HG02943 (cell line): ENCODE results near the gene MASP2.
A peak's percentile ranks its signal among the peaks of the same experiment; 100 is the strongest.
"Not testable (repeated sequence)": the region's sequence is repeated elsewhere in the genome, so short reads cannot be mapped to it uniquely, and the experiment has no call there.

ENCODE experiments used
- ATAC-seq: cut with Tn5 transposase; IDR thresholded peaks from one replicate; pipeline ENCODE4 v1.9.1; 2021; ENCODE audit warnings: mild to moderate bottlenecking, low read depth, moderate library complexity; ENCODE audit not compliant: unreplicated experiment

The MASP2 gene

DNA sequence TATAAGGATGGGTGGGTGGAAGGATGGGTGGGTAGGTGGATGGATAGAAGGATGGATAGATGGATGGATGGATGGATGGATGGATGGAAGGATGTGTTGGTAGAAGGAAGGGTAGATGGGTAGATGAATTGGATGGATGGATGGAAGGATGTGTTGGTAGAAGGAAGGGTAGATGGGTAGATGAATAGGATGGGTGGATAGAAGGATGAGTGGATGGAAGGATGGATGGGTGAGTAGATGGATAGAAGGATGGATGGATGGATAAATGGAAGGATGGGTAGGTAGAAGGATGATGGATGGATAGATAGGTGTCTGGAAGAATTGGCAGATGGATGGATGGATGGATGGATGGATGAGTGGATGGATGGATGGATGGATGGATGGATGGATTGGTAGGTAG is 6.0 kb downstream of the MASP2 start:
- no peak for ATAC-seq

DNA sequence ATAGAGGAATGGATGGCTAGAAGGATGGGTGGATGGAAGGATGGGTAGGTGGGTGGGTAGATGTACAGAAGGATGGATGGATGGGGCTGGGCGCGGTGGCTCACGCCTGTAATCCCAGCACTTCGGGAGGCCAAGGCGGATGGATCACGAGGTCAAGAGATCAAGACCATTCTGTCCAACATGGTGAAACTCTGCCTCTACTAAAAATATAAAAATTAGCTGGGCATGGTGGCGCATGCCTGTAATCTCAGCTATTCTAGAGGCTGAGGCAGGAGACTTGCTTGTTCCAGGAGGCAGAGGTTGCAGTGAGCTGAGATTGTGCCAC is 7.0 kb downstream of the MASP2 start:
- not testable (repeated sequence) for ATAC-seq

DNA sequence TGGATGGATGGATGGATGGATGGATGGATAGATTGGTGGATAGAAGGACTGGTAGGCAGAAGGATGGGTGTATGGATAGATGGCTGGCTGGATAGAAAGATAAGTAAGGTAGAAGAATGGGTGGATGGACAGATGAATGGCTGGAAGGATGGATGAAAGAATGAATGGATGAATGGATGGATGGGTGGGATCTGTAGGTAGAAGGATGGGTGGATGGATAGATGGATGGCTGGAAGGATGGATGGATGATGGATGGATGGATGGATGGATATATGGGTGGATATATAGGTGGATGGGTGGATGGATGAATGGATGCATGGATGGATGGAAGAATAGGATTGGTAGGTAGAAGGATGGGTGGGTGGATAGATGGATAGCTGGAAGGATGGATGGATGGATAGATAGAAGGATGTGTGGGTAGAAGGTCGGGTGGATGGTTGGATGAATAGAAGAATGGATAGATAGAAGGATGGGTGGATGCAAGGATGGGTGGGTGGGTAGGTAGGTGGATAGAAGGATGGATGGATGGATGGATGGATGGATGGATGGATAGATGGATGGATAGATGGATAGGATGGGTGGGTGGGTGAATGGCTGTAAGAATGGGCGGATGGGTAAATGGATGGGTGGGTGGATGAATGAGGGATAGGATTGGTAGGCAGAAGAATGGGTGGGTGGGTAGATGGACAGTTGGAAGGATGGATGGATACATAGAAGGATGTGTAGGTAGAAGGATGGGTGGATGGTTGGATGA is 7.5 kb downstream of the MASP2 start:
- ATAC-seq: no peak

- no peak for ATAC-seq
Observed at GRCh38 chr1:11037740-11038182, 9.3 kb downstream of the MASP2 start.

DNA sequence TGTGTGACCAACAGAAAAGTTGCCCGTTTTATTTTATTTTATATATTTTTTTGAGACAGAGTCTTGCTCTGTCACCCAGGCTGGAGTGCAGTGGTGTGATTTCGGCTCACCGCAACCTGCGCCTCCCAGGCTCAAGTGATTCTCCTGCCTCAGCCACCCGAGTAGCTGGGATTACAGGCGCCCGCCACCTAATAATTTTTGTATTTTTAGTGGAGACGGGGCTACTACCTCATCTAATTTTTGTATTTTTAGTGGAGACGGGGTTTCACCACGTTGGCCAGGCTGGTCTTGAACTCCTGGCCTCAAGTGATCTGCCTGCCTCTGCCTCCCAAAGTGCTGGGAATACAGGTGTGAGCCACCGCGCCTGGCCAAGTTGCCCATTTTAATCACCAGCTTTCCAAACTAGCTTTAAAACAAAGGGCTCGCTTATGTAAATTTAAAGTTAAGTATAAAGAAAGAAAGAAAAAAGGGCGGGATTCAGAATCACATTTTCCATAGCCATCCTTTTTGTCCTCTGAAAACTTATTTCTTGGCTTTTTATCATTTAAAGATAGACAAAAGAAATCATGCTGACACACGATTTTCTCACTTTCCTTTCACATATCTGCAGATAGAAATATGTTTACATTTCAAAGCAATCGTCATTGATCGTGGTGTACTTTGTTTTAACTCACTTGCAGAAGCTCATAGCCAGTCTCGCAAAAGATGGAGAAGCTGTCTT is 9.9 kb downstream of the MASP2 start:
- ATAC-seq: not testable (repeated sequence)

- no peak for ATAC-seq
Observed at GRCh38 chr1:11031624-11032262, 15.3 kb downstream of the MASP2 start.

GRCh38 chr1:11030865-11031264 is 16.2 kb downstream of the MASP2 start:
- no peak for ATAC-seq

GRCh38 chr1:11028018-11028417 is 19.0 kb downstream of the MASP2 start:
- ATAC-seq: no peak

- ATAC-seq: no peak
Observed at GRCh38 chr1:11027316-11027715, 19.7 kb downstream of the MASP2 start.

DNA sequence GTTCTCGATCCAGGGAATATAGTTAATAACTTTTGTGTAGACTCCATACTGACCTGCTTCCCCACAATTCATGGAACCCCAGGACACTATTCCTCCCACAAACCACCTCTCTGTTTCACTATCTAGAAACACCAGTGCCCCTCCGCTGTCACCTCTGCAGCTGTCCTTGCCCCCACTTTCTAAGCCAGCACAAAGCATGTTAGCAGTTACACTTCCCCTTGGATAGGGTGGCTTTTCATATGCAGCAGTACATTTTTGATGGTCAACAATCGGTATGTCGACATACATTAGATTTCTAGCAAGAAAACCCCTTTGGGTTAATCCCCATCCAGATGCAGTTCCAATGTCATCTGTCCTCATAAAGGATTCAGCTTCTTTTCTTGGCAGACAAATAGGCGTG is 20.1 kb downstream of the MASP2 start:
- ATAC-seq: no peak

DNA sequence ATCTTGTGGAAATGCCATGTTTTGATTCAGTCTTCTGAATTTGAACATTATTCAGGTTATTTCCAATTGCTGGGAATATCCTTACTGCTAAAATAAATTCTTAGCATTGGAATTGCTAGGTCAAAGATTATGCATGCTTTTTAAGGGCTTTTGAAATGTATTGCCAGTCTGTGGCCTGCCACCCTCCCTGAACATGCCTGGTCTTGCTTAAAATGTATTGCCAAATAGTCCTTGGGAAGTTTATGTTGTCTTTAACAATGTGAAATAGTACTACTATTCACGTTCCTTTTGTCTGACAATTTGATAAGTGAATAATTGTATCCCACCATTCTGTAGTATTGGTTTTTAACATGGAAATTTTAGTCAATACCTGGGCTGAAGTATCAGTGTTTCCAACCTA is 21.0 kb downstream of the MASP2 start:
- no peak for ATAC-seq

- no peak for ATAC-seq
Observed at GRCh38 chr1:11025618-11026017, 21.4 kb downstream of the MASP2 start.

DNA sequence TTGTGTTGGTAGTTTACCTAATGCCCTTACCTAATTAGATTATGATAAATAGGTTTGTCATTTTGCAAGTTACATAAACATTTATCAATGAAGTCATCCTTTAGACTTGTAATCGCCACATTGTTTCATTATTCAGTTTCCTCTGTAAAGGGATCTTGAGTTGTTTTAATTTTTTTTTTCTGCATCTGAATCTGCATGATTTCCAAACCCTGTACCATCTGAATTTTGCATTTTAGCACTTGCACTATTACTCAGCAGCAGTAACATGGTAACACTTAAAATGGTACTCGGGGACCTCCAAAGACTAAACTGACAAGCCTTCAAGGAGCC is 22.2 kb downstream of the MASP2 start:
- no peak for ATAC-seq

DNA sequence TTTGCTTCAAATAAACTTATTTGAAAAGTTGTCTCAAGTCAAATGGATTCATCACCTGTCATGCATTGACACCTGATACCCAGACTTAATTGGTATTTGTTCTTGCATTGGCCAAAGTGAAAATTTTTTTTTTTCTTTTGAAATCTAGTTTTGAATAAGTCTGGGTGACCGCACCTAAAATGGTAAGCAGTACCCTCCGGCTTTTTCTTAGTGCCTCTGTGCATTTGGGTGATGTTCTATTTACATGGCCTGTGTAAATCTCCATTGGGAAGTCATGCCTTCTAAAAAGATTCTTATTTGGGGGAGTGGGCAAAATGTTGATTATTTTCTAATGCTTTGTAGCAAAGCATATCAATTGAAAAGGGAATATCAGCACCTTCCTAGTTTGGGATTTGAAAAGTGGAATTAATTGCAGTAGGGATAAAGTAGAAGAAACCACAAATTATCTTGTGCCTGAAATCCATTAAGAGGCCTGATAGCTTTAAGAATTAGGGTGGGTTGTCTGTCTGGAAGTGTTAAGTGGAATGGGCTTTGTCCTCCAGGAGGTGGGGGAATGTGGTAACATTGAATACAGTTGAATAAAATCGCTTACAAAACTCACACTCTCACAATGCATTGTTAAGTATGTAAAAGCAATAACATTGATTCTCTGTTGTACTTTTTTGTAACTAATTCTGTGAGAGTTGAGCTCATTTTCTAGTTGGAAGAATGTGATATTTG is 22.7 kb downstream of the MASP2 start:
- ATAC-seq: no peak

DNA sequence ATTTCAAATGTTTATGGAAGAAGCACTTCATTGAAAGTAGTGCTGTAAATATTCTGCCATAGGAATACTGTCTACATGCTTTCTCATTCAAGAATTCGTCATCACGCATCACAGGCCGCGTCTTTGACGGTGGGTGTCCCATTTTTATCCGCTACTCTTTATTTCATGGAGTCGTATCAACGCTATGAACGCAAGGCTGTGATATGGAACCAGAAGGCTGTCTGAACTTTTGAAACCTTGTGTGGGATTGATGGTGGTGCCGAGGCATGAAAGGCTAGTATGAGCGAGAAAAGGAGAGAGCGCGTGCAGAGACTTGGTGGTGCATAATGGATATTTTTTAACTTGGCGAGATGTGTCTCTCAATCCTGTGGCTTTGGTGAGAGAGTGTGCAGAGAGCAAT is 23.8 kb downstream of the MASP2 start:
- ATAC-seq: no peak

DNA sequence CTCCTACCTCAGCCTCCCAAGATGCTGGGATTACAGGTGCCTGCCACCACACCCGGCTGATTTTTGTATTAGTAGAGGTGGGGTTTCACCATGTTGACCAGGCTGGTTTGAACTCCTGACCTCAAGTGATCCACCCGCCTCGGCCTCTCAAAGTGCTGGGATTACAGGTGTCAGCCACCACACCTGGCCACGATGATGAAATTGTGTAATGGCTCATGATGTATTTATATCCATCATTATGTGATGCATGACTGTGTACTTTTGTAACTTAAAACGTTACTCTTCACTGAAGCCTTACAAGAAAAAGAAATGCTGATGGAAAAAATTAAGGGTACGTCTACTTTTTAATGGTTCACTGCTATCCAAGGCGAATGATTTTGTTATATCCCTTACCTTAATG is 27.1 kb downstream of the MASP2 start:
- ATAC-seq: no peak

DNA sequence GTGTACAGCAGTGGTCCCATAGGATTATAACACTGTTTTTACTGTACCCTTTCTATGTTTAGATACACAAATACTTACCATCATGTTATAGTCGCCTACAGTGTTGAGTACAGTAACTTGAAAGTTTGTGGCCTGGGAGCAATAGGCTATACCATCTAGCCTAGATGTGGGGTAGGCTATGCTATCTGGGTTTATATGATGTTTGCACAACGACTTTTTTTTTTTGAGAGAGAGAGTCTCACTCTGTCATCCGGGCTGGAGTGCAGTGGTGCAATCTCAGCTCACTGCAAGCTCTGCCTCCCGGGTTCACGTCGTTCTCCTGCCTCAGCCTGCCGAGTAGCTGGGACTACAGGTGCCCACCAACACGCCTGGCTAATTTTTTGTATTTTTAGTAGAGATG is 27.7 kb downstream of the MASP2 start:
- ATAC-seq: not testable (repeated sequence)

GRCh38 chr1:11013160-11013531 is 33.9 kb downstream of the MASP2 start:
- no peak for ATAC-seq

DNA sequence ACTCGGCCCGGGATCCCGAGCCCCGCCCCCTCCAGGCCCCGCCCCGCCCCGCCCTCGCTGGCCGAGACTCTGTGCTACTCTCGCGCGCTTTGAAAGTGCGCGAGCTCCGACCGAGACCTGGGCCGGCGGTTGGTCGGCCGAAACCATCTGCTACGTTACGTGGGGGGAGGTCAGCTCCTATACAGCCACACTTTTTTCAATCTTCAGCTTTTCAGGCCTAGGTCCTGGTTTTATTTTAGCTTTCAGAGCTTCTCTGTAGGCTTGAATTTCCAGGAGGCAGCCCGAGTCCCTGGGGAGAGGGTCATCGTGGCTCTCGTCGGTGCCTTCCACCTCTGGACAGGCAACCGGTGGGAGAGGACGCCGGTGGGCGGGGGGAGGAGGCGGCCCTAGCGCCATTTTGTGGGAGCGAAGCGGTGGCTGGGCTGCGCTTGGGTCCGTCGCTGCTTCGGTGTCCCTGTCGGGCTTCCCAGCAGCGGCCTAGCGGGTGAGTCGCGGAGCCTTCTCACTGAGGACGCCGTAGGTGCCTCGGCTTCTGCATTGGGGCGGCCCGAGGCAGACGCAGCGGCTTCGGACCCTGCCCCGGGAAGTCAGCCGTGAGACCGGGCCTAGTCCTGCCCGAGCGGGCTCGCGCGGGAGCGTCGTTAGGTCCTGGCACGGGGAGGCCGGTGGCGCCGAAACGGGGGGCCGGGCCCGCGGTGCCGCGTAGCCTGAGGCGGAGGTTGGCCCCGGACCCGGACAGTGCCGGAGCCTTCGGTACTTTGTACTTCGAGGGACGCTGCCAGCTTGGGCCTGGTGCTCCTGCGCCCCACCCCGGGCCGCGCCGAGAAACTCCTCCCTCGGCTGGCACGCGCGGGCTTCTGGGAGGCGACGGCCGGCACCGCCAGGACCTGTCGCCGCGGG is 34.5 kb downstream of the MASP2 start, which contains the start of gene TARDBP:
TSS of gene TARDBP (plus strand) at position 395 of the 900 bp plus-strand sequence. CDS start 1,074 bp downstream, outside the sequence.
- peak; percentile 90 for ATAC-seq

DNA sequence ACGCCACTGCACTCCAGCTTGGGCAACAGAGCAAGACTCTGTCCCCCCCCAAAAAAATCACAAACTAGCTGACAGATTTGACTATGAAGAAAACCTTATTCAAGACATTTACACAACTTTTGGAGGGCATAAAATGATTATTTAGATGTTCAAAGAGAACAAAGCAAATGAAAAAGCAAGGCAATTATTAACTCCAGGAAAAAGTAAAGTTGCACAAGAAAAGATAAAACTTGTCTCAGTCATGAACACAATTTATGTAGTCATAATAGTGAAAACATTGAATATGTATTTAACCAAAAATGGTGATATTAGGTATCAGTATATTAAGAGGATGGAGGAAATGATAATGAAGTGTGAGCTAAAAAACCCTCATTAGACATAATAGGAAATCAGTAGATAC is 46.5 kb downstream of the MASP2 start:
- no peak for ATAC-seq
